Ishikawa (cell line): ENCODE measurements around the gene PKLR.

ENCODE experiments used
- CEBPB ChIP-seq: IDR thresholded peaks from 2 replicates; pipeline ENCODE4 v1.6.1; 2012
- CREB1 ChIP-seq: IDR thresholded peaks from 2 replicates; pipeline ENCODE4 v1.6.1; 2012; ENCODE audit warnings: low read depth
- EGR1 ChIP-seq: IDR thresholded peaks from 2 replicates; pipeline ENCODE4 v1.6.1; 2012
- EP300 ChIP-seq: IDR thresholded peaks from 2 replicates; pipeline ENCODE4 v1.6.1; 2012; ENCODE audit warnings: borderline replicate concordance
- FOXM1 ChIP-seq: IDR thresholded peaks from 2 replicates; pipeline ENCODE4 v1.6.1; 2012; ENCODE audit warnings: low read depth, borderline replicate concordance
- NFIC ChIP-seq: IDR thresholded peaks from 2 replicates; pipeline ENCODE4 v1.6.1; 2012
- RAD21 ChIP-seq: IDR thresholded peaks from 2 replicates; pipeline ENCODE4 v1.6.1; 2012; ENCODE audit warnings: low read depth
- REST ChIP-seq: IDR thresholded peaks from 2 replicates; pipeline ENCODE4 v1.6.1; 2012; ENCODE audit warnings: low read depth, mild to moderate bottlenecking
- TAF1 ChIP-seq: IDR thresholded peaks from 2 replicates; pipeline ENCODE4 v1.6.1; 2012; ENCODE audit warnings: low read depth, mild to moderate bottlenecking
- TCF12 ChIP-seq: IDR thresholded peaks from 2 replicates; pipeline ENCODE4 v1.6.1; 2012; ENCODE audit warnings: low read depth
- TEAD4 ChIP-seq: IDR thresholded peaks from 2 replicates; pipeline ENCODE4 v1.6.1; 2012
- YY1 ChIP-seq: IDR thresholded peaks from 2 replicates; pipeline ENCODE4 v1.6.1; 2012; ENCODE audit warnings: low read depth
- ZBTB7A ChIP-seq: IDR thresholded peaks from 2 replicates; pipeline ENCODE4 v1.6.1; 2012; ENCODE audit warnings: low read depth
- TF ChIP-seq, protein P1 (sequence below): IDR thresholded peaks from 2 replicates; pipeline ENCODE4 v1.6.1; 2012
- TF ChIP-seq, protein P2 (sequence below): IDR thresholded peaks from 2 replicates; pipeline ENCODE4 v1.6.1; 2012

Gene PKLR

GRCh38 chr1:155304558-155305063 is 3.4 kb upstream of the PKLR start:
- TF ChIP-seq YY1 = no peak
- TF ChIP-seq CREB1 = no peak
- no peak for TF ChIP-seq REST
- TF ChIP-seq CEBPB = no peak
- TF ChIP-seq TCF12 = no peak
- TF ChIP-seq ZBTB7A = no peak
- TF ChIP-seq, protein P1, sequence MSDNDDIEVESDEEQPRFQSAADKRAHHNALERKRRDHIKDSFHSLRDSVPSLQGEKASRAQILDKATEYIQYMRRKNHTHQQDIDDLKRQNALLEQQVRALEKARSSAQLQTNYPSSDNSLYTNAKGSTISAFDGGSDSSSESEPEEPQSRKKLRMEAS = no peak
- TF ChIP-seq FOXM1 = no peak

- TF ChIP-seq CREB1 (no peak), TAF1 (no peak), REST (no peak), NFIC (no peak), EGR1 (no peak), TCF12 (no peak), EP300 (no peak), CEBPB (no peak), YY1 (no peak), ZBTB7A (no peak), FOXM1 (no peak), TEAD4 (no peak), RAD21 (no peak)
- TF ChIP-seq, protein P1 = no peak
- TF ChIP-seq, protein P2, sequence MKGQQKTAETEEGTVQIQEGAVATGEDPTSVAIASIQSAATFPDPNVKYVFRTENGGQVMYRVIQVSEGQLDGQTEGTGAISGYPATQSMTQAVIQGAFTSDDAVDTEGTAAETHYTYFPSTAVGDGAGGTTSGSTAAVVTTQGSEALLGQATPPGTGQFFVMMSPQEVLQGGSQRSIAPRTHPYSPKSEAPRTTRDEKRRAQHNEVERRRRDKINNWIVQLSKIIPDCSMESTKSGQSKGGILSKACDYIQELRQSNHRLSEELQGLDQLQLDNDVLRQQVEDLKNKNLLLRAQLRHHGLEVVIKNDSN = no peak
Observed at GRCh38 chr1:155300553-155301329, 497 bp downstream of the PKLR start.

GRCh38 chr1:155300024-155300423 is 1.2 kb downstream of the PKLR start:
- no peak for TF ChIP-seq TCF12
- no peak for TF ChIP-seq TAF1
- TF ChIP-seq EGR1 = no peak
- TF ChIP-seq CREB1 = no peak
- TF ChIP-seq, protein P2 = no peak
- TF ChIP-seq, protein P1 = no peak
- TF ChIP-seq NFIC = no peak
- TF ChIP-seq RAD21 = no peak
- TF ChIP-seq EP300 = no peak
- no peak for TF ChIP-seq TEAD4
- TF ChIP-seq FOXM1 = no peak
- TF ChIP-seq ZBTB7A = no peak
- no peak for TF ChIP-seq REST
- no peak for TF ChIP-seq YY1
- no peak for TF ChIP-seq CEBPB

GRCh38 chr1:155297384-155297783 is 3.9 kb downstream of the PKLR start:
- TF ChIP-seq REST (no peak), NFIC (no peak), TCF12 (no peak), CEBPB (no peak), YY1 (no peak), FOXM1 (no peak), EGR1 (no peak), EP300 (no peak), ZBTB7A (no peak)
